IPS-NIHi7 (cell line): ENCODE data around the gene GLYATL3.

Source experiments
- DNase-seq: peaks from one replicate; pipeline ENCODE4 v3.0.0; 2012; ENCODE audit warnings: mixed read lengths; ENCODE audit errors: extremely low spot score

Gene GLYATL3

GRCh38 chr6:49548613-49549304 is 49.0 kb downstream of the GLYATL3 start:
- no peak for DNase-seq

- DNase-seq, result no peak
Measured at GRCh38 chr6:49549691-49550491, 50.2 kb downstream of the GLYATL3 start.

- DNase-seq, result peak; percentile 75
Measured at GRCh38 chr6:49550492-49551077, 50.9 kb downstream of the GLYATL3 start, which contains the start of gene C6orf141. TSS of gene C6orf141 (plus strand) at chr6:49550668. CDS start at chr6:49550793, 125 bp downstream.

GRCh38 chr6:49551078-49551865 is 51.5 kb downstream of the GLYATL3 start:
- no peak for DNase-seq

GRCh38 chr6:49551866-49552129 is 52.1 kb downstream of the GLYATL3 start:
- DNase-seq, result no peak

- no peak for DNase-seq
Measured at GRCh38 chr6:49552596-49552995, 52.9 kb downstream of the GLYATL3 start.

- no peak for DNase-seq
Measured at GRCh38 chr6:49553384-49553783, 53.7 kb downstream of the GLYATL3 start.

GRCh38 chr6:49555951-49556350 is 56.2 kb downstream of the GLYATL3 start:
- no peak for DNase-seq

- DNase-seq, result no peak
Measured at GRCh38 chr6:49556429-49556837, 56.7 kb downstream of the GLYATL3 start.

GRCh38 chr6:49557177-49557576 is 57.5 kb downstream of the GLYATL3 start:
- DNase-seq, result no peak

GRCh38 chr6:49558238-49558637 is 58.5 kb downstream of the GLYATL3 start:
- DNase-seq, result no peak

- DNase-seq, result no peak
Measured at GRCh38 chr6:49563006-49563886, 63.5 kb downstream of the GLYATL3 start.

- DNase-seq, result no peak
Measured at GRCh38 chr6:49564552-49564951, 64.8 kb downstream of the GLYATL3 start.

GRCh38 chr6:49565261-49565660 is 65.5 kb downstream of the GLYATL3 start:
- no peak for DNase-seq

- no peak for DNase-seq
Measured at GRCh38 chr6:49565855-49566254, 66.1 kb downstream of the GLYATL3 start.

GRCh38 chr6:49570474-49571079 is 70.9 kb downstream of the GLYATL3 start:
- no peak for DNase-seq

- DNase-seq, result no peak
Measured at GRCh38 chr6:49576618-49577017, 76.9 kb downstream of the GLYATL3 start.
